HFFc6 (cell line): Measurements from ENCODE around the gene FRG2. TPM values are rescaled to one million over a fixed set of nuclear protein-coding genes. Genes with fewer than 3 reads are reported as not detected.
"Not testable (repeated sequence)": the region's sequence is repeated elsewhere in the genome, so short reads cannot be mapped to it uniquely, and the experiment has no call there.

Source experiments
- DNase-seq: peaks from one replicate; pipeline ENCODE4 v3.0.0-alpha.2; 2018
- H3K27ac Mint-ChIP-seq: 2 replicates; pipeline ENCODE4 v1.8.0; 2020; ENCODE audit warnings: mild to moderate bottlenecking, mixed read lengths
- H3K27me3 Mint-ChIP-seq: 2 replicates; pipeline ENCODE4 v1.8.0; 2021; ENCODE audit warnings: mild to moderate bottlenecking, moderate library complexity, mixed read lengths; ENCODE audit not compliant: insufficient read depth
- H3K36me3 Mint-ChIP-seq: 2 replicates; pipeline ENCODE4 v1.8.0; 2021; ENCODE audit warnings: low read depth, mixed read lengths
- H3K4me1 Mint-ChIP-seq: 2 replicates; pipeline ENCODE4 v1.8.0; 2020; ENCODE audit warnings: low read depth, mixed read lengths
- H3K4me3 Mint-ChIP-seq: 2 replicates; pipeline ENCODE4 v1.8.0; 2020; ENCODE audit warnings: mild to moderate bottlenecking, moderate library complexity, mixed read lengths
- H3K9me3 Mint-ChIP-seq: 2 replicates; pipeline ENCODE4 v1.8.0; 2020; ENCODE audit warnings: mild to moderate bottlenecking, mixed read lengths
- CTCF ChIP-seq: fragments of 200-600 bp; sonication (generic); IDR thresholded peaks from 2 replicates; pipeline ENCODE4 v1.5.0; 2021; ENCODE audit warnings: antibody characterized with exemption, mild to moderate bottlenecking
- total RNA-seq, 6 experiments: library from RNA; stranded (reverse); fragmentation: NEBNext Ultra II Directional; extraction: Animal tissue kit (Norgen Biotek cat#: 25700); gene quantifications; 2 replicates in 1 of 6; 3 replicates in 5 of 6; pipeline ENCODE4 v1.2.3, GENCODE V29; 2021

The FRG2 gene
- total RNA-seq, 6 experiments from 2014 or later = not detected

- no peak overlapping the region for H3K4me3 Mint-ChIP-seq
- no peaks in the 10 kb centered on the region for H3K4me1 Mint-ChIP-seq
- H3K9me3 Mint-ChIP-seq = no peaks in the 10 kb centered on the region; the same call in 1 of the 2 replicates
- no peak for DNase-seq
- no peaks in the 10 kb centered on the region for H3K36me3 Mint-ChIP-seq
- H3K27me3 Mint-ChIP-seq = peaks cover 6% of the 10 kb centered on the region; the same call in 1 of the 2 replicates
- H3K27ac Mint-ChIP-seq = no peak overlapping the region
- TF ChIP-seq CTCF = no peak
Observed at GRCh38 chr4:189981970-189982369, 45.1 kb downstream of the FRG2 start.

- H3K4me1 Mint-ChIP-seq, H3K27ac Mint-ChIP-seq, DNase-seq, H3K4me3 Mint-ChIP-seq, H3K9me3 Mint-ChIP-seq, H3K36me3 Mint-ChIP-seq, H3K27me3 Mint-ChIP-seq: not testable (repeated sequence)
Observed at GRCh38 chr4:189980292-189980691, 46.8 kb downstream of the FRG2 start.

GRCh38 chr4:189979196-189980047 lies 47.6 kb downstream of the FRG2 start:
- Mint-ChIP-seq H3K9me3 (no peaks in the 10 kb centered on the region; the same call in 1 of the 2 replicates), H3K4me1 (no peaks in the 10 kb centered on the region), H3K27ac (no peak overlapping the region), H3K27me3 (peaks cover 6% of the 10 kb centered on the region; the same call in 1 of the 2 replicates), H3K4me3 (no peak overlapping the region), H3K36me3 (no peaks in the 10 kb centered on the region)
- DNase-seq = no peak
- TF ChIP-seq CTCF = no peak

Other genes starting within 250 kb of the FRG2 start
- gene FRG1, start 86.4 kb downstream of the FRG2 start, total RNA-seq = 10 to 100 TPM; 30.3 to 46.1 (median 37.2) TPM
- gene DBET, start 37.2 kb upstream of the FRG2 start, total RNA-seq = not detected
- gene DUX4, start 146.5 kb upstream of the FRG2 start, total RNA-seq = not detected